Globus pallidus (tissue), 1 donor: ENCODE data around the gene KIF17.

Experiments used
- DNase-seq: peaks from one replicate; pipeline ENCODE4 v3.0.0-alpha.2; 2015; ENCODE audit warnings: low spot score

Gene KIF17

DNA sequence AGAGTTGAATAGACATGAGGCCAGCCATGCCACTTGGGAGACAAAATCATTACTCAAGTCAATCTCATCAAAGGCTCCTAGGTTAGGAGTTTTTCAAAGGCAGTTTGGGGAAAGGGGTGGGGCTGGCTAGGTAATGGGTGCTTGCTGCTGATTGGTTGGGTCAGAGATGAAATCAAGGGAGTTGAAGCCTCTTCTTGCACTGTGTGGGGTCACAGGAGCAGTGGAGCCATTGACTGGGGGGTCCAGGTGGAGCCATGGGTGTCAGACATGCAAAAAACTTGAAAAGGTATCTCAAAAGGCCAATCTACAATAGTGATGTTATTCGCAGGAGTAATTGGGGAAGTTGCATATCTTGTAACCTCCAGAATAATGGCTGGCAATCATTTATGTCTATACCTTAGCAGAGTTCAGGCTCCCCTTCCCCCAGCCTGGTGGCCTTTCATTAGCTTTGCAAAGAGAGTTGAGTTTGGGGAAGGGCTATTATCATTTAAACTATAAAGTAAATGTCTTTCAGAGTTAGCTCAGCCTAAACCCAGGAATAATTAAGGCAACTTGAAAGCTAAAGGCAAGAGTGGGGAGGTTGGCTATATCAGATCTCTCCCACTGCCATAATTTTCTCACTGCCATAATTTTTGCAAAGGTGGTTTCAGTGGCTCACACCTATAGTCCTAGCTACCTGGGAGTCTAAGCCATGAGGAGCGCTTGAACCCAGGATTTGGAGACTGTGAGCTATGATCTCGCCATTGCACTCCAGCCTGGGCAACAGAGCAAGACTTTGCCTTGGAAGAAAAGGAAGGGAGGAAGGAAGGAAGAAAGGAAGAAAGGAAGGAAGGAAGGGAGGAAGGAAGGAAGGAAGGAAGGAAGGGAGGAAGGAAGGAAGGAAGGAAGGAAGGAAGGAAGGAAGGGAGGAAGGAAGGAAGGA lies 92.4 kb downstream of the KIF17 start:
- DNase-seq: no peak

DNA sequence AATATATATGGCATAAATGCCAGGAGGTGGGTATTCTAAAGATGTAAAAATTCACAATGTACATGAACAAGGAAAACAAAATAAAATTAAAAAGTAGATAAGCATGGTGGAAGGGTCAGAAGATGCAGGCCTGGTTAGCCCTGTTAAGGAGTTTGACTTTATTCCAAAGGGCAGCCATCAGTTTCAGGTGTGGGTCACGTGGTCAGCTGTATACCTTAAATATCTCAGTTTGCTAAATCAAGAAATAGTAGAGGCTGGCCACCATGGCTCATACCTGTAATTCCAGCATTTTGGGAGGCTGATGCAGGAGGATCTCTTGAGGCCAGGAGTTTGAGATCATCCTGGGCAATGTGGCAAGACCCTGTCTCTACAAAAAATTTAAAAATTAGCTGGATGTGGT lies 93.1 kb downstream of the KIF17 start:
- DNase-seq: no peak

DNA sequence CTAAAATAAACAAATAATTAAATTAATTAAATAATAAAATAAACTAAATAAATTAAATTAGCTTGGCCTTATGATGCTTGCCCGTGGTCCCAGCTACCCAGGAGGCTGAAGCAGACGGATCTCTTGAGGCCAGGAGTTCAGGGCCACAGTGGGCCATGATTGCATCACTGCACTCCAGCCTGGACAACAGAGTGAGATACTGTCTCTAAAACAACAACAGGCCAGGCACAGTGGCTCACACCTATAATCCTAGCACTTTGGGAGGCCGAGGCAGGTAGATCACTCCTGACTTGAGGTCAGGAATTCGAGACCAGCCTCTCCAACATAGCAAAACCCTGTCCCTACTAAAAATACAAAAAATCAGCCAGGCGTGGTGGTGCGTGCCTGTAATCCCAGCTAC lies 96.8 kb downstream of the KIF17 start:
- no peak for DNase-seq

GRCh38 chr1:20619999-20620398 lies 97.8 kb downstream of the KIF17 start:
- DNase-seq: no peak

DNA sequence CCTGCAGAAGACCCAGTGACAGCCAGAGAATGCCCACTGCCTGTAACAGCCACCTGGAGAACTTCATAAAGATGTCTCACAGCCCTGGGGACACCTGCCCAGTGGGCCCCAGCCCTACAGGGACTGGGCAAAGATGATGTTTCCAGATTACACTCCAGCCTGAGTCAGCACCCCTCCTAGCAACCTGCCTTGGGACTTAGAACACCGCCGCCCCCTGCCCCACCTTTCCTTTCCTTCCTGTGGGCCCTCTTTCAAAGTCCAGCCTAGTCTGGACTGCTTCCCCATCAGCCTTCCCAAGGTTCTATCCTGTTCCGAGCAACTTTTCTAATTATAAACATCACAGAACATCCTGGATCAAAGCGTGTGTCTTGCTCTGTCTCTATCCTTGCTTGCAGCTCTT lies 99.3 kb downstream of the KIF17 start:
- no peak for DNase-seq

DNA sequence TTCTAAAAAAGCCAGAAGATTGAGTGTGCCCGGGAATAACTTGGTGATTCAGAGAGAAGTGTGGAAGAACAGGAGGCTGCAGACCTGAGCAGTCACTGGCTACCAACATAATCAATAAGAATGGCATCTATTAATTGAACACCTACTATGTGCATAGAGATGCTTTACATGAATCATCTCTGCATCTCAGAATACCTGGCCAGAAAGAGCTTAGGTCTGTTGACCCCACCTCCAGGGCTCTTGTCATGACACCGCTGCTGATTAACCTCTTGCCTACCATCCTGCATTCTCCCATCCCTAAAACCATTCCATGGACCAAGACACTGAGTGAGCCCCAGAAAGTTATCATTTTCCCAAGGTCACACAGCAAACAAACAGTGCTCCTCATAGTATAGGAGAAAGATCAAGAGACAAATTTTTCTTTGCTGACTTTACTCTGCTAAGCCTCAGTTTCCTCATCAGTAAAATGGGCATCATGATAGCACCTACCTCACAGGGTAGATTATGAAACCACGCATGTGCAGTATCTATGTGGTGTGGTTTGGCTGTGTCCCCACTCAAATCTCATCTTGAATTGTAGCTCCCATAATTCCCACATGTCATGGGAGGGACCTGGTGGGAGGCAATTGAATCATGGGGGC lies 100.8 kb downstream of the KIF17 start:
- no peak for DNase-seq

GRCh38 chr1:20615946-20616846 lies 101.6 kb downstream of the KIF17 start:
- DNase-seq: no peak

DNA sequence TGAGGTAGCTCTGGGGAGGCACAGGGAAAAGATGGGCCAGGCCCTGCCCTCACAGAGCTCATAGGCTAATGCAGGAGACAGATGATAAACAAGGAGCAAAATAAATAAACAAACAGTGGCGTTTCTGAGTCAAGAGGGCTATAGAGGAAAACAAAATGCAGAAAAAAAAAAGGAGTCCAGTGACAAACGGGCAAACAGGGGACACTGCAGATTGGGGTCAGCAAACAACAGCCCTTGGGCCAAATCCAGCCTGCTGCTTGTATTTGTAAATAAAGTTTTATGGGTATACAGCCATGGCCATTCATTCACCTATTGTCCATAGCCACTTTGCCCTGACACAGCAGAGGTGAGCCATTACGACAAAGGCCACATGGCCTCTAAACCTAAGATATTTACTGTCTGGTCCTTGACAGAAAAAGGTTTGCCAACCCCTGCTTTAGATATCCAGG lies 103.7 kb downstream of the KIF17 start:
- DNase-seq: no peak
